GM18505 (cell line): ENCODE data around the gene CMTM7.
A peak's percentile ranks its signal among the peaks of the same experiment; 100 is the strongest.
"Not testable (repeated sequence)": the region's sequence is repeated elsewhere in the genome, so short reads cannot be mapped to it uniquely, and the experiment has no call there.

Experiments
- ATAC-seq: cut with Tn5 transposase; IDR thresholded peaks from one replicate; pipeline ENCODE4 v1.9.1; 2021; ENCODE audit not compliant: unreplicated experiment
- POLR2A ChIP-seq: IDR thresholded peaks from 4 replicates; pipeline ENCODE4 v1.6.1; 2011; ENCODE audit warnings: borderline replicate concordance; ENCODE audit not compliant: insufficient read depth, insufficient read length; ENCODE audit errors: extremely low read depth

The CMTM7 gene

GRCh38 chr3:32467333-32468070 is 75.8 kb downstream of the CMTM7 start:
- peak; percentile 65 for ATAC-seq
- no peak for TF ChIP-seq POLR2A

GRCh38 chr3:32469151-32469874 is 77.7 kb downstream of the CMTM7 start:
- TF ChIP-seq POLR2A = no peak
- ATAC-seq = peak; percentile 36

GRCh38 chr3:32470362-32470761 is 78.7 kb downstream of the CMTM7 start:
- TF ChIP-seq POLR2A = no peak
- ATAC-seq = no peak

GRCh38 chr3:32471246-32471645 is 79.6 kb downstream of the CMTM7 start:
- TF ChIP-seq POLR2A = no peak

GRCh38 chr3:32472151-32472550 is 80.5 kb downstream of the CMTM7 start:
- ATAC-seq = not testable (repeated sequence)

More at GRCh38 chr3:32471246-32471645, 79.6 kb downstream of the CMTM7 start:
- no peak for ATAC-seq

- no peak for ATAC-seq
These were observed 82.5 kb downstream of the CMTM7 start for GRCh38 chr3:32474201-32474600.

GRCh38 chr3:32480604-32481003 is 89.0 kb downstream of the CMTM7 start:
- TF ChIP-seq POLR2A = no peak
- ATAC-seq = no peak

More at GRCh38 chr3:32474201-32474600, 82.5 kb downstream of the CMTM7 start:
- no peak for TF ChIP-seq POLR2A

- TF ChIP-seq POLR2A = no peak
- ATAC-seq = no peak
These were observed 90.4 kb downstream of the CMTM7 start for GRCh38 chr3:32481791-32482631.

- no peak for TF ChIP-seq POLR2A
- ATAC-seq = no peak
These were observed 91.0 kb downstream of the CMTM7 start for GRCh38 chr3:32482693-32483092.

- no peak for ATAC-seq
- no peak for TF ChIP-seq POLR2A
These were observed 92.1 kb downstream of the CMTM7 start for GRCh38 chr3:32483772-32484171.

GRCh38 chr3:32484436-32484835 is 92.8 kb downstream of the CMTM7 start:
- TF ChIP-seq POLR2A = no peak
- ATAC-seq = no peak

- no peak for TF ChIP-seq POLR2A
- no peak for ATAC-seq
These were observed 96.3 kb downstream of the CMTM7 start for GRCh38 chr3:32487781-32488473.

GRCh38 chr3:32488474-32489008 is 96.9 kb downstream of the CMTM7 start:
- no peak for ATAC-seq
- TF ChIP-seq POLR2A = no peak
